GM19193 (cell line): ENCODE results near the gene NFE2L2.

ENCODE experiments used
- POLR2A ChIP-seq: IDR thresholded peaks from 4 replicates; pipeline ENCODE4 v1.6.1; 2011; ENCODE audit not compliant: insufficient read depth, insufficient read length; ENCODE audit errors: extremely low read depth

The NFE2L2 gene

DNA sequence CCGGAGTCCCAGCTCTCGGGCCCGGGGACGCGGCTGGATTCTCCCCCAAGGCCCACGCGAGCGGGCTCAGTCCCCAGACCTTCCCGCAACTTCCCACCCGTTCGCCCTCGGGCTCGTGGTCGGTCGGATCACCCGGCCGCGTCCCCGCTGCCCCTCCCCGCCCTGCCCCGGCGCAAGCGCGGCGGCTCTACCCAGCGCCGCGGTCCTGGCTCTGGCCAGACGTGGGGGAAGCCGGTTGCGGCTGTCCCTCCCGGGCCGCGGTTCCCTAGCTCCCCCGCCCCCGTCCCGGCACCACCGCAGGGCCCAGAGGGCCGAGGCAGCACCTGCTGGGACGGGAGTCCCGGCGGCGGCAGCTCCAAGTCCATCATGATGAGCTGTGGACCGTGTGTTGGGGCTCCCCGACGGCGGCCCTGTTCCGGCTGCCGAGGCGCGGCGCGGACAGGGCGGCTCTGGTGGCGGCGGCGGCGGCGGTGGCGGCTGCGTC, 276 bp downstream of the NFE2L2 start:
- peak; percentile 63 for TF ChIP-seq POLR2A

DNA sequence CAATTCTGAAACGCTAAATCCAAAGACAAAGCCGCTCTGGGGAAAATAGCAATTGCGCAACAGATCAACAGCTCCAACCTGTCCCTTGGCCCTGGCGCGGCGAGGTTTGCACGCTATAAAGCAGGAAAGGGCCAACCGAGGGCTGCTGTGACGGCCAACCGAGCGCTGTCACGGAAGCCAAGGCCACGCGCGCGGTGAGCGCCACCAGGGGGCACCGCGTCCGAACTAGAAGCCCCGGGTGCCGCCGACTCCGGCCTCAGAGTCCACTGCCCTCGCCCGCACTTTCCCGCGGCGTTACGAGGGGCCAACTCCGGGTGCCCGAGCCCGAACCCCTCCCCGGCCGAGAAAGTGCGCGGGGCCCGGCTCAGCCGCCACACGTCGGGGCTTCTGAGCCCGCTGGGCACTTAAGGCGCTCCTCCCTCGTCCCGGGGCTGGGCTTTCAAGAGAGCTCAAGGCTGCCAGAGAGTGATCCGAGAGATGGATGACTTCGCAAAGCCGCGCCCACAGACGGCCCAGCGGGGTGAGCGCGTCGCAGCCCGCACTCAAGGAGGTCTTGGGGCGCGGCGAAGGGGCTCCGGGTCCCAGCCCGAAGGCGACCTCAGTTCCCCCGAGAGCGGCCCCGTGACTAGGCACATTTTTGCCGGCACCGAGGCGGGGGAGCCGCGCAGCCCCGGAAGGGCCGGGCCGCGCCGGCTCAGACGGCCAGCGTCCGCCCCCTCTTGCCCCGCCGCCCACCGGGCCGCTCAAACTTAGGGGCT, 897 bp downstream of the NFE2L2 start:
- peak; percentile 52 for TF ChIP-seq POLR2A

DNA sequence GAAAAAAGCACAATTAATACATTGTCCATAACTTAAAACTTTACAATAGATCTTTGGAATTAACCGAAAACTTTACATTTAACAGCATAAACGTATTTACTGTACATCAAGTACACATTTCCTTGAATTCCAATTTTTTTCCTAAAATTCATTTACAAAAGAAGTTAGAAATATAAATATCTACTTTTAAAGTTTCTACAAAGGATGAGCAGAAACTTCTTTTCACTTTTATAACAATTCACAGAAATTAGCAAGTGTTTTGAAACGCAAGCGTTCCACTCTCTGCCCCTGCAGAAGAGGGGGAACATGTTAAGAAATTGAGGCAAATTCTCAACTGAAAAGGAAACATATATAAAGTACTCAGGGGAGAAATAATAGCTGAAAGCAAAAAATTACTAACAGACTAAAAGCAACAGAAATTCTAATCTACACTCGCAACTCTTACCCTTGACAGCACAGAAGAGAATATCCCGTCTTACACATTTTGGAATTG, 1.5 kb downstream of the NFE2L2 start:
- TF ChIP-seq POLR2A: no peak

DNA sequence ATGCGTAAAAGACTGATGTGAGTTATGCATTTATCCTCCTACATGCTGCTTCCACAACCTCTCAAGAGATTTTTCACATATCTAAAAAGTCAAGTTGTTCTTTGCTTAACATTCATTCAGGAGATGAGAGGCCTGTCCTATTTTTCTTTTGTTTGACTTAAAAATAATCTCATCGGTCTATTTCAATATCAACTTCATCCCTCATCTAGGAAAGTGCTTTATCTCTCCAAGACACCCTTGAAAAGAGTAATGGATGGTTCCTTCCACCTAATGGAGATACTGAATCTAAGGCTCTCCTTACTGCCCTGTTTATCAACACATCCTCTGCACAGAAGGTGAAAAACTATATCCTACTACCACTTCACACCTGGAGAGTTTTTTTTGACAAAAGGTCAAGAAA, 2.4 kb downstream of the NFE2L2 start:
- TF ChIP-seq POLR2A: no peak

DNA sequence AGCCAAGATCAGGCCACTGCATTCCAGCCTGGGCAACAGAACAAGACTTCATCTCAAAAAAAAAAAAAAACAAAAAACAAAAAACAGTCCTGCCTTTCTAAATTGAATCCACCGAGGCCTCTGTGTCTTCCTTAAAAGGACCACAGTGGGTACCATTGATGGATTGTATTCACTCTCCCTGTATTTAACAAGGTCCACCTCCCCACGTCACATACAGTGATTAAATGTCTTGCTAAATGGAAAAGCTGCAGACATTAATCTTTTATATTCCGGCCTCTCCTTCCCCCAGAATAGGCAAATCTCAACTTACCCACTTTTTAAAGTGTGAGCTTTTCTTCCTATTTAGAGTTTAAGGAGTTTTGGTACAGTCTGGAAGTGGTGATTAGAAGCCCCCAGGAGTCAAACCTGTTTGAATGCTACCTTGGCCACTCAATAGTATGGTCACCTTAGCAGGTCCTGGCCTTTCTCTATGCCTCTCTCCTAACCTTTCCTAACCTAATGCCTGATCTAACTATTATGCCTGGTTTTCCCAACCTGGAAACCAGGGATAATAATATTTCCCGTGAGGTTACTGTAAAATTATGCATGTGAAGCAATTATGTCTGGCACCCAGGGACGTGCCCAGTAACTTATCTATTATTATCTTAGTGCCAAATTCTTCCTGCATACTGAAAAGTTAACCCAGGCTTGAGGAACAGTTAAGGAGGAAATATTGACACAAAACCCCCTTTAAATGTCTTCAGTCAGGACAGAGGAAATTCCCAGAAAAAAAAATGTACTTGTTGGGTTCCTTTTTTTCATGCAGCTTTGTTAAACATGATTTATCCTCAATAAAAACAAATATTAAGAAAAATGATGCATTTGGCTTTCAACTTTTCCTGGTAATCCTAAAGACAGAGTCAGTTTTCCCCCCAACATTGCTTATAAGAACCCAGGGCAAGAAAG, 3.1 kb downstream of the NFE2L2 start:
- no peak for TF ChIP-seq POLR2A

DNA sequence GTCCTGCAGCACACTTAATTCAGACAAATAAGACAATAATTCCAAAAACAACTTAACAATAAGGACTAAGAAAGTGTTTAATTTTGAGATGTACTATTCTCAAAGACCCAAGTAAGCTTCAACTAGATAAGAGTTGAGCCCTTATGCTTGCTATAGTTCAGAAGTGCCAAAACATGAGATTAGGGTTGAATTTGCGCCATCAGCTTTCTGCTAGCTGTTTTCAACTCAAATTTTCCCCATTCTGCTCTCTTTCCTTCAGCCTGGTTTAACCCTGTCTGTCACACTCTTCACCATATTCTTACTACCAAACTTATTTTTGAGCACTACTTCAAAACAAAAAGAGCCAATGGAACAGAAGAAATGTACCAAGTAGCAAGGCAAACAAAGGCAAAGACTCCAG, 4.1 kb downstream of the NFE2L2 start:
- no peak for TF ChIP-seq POLR2A

DNA sequence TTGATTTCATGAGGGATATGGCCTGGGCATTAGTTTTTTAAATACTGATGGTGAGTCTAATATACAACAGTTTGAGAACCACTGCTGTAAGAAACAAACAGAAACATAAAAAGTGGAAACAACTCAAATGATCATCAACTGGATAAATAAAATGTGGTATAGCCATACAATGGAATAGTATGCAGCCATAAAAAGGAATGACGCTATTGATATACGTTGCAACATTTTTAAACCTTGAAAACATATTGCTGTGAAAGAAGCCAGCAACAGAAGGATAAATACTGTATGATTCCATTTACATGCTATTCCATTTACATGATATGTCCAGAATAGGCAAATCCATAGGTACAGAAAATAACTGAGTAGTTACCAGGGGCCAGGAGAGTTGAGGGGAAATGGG, 6.5 kb downstream of the NFE2L2 start:
- TF ChIP-seq POLR2A: no peak

DNA sequence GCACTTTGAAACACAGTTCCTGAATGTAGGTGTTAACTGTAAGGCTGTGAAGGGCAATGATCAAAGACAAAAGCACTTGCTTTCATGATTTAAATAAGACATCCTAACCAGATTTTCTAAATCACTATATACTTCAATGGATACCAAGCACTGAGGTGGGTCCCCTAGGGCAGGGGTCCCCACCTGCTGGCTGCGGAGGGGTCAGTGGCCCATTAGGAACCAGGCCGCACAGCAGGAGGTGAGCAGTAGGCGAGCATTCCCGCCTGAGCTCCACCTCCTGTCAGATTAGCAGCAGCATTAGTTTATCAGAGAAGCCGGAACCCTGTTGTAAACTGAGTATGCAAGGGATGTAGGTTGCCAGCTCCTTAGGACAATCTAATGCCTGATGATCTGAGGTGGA, 7.1 kb downstream of the NFE2L2 start:
- TF ChIP-seq POLR2A: no peak

DNA sequence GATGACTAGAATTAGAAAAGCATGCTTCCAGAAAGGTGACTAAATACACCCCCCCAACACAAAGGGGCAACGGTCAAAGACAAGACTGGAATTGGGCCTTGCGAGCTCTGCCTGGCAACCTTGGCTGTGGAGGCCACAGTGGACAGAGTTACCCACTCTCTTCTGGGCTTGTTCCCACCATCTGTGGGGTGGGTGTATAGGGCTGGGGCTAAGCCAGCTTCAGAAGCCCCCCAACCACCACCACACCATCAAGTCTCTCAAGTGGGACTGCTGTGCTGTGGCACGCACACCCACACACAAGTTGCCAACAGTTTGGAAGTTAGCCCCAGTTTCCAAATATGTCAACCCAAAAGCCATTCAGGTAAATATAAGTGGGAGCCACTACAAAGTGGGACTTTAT, 7.8 kb downstream of the NFE2L2 start:
- no peak for TF ChIP-seq POLR2A

DNA sequence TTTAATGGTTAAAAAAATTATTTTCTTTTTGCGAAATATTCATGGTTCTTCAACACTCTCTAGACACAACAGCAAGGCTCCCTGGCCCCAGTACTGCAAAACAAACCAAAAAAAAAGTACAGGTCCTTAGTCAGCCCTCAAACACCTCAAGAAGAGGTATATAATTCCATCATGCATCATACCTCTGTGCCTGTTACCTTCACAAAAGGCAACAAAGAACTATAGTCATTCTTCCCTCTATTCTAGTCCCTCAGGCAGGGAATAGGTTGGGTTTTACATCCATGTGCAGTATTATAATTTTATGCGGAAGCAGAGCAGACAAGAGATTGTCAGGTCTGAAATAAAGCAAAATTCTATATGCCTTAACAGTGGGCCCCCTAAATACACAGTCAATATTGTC, 8.5 kb downstream of the NFE2L2 start:
- TF ChIP-seq POLR2A: no peak

DNA sequence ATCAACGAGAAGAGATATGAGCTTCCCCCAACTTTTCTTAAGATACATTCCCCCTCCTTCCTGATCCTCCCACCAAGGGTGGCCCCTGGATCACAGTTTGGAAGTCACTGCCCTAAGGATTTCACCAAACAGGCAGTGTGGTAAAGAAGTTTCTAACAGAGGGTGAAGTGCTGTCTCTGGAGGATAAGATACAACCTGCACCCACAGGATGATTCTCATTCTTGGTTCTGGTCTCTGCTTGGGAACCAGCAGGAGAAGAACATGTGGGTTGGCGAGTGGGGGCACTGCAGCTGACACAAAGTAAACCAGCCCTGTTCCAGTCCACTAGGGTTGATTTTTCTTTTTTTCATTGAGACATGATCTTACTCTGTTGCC, 9.3 kb downstream of the NFE2L2 start:
- TF ChIP-seq POLR2A: no peak

DNA sequence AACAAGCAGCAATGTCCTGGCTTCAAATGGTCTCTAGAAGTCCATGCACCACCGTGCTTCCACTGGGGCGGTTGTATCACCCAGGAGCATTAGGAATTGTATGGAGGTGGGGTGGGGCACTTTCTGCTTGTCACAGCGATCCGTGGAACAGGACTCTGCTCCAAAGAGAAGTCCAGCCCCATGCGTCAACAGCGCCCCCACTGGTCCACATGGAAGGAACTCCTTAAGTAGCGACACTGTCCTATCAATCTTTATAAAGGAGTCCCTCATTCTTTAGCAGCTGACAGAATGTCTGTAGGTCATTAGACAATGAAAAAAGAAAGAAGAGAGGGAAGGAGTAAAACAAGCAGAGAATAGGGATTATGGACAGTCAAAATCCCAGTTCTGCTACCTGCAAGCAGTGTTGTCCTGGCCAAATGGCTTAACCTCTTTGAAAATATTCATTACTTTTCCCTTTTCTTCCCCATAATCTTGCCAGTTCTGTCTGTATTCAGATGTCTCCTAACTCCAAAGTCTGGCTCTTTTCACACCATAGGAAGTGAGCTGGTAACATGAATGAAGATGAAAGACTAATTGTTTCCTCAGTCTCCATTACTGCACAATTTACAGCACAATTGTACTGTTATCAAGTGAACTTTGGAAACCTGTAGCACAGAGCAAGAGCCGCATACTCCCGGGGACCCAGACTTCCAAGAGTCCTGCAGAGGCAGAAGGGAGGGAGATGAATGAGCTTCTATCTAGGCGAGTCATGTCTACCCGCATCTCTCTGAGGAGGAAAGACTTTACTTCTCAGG, 9.9 kb downstream of the NFE2L2 start:
- TF ChIP-seq POLR2A: no peak

DNA sequence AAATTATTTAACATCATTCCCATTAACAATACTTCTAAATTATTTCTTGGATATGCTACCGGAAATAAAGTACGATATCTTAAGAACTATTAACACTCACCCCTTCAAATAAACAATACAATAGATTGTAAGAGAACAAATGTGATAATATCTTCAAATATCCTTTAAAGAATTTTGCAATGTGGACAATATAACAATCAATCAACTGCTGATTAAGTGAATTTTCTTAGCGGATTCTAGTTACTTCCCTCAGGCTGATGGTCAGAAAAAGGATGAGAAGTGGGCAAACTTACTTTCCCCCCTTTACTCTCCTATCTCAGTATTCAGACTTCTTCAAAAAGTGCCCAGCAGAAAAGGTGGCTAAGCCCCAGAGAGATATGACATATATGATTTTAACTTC, 10.8 kb downstream of the NFE2L2 start:
- no peak for TF ChIP-seq POLR2A

DNA sequence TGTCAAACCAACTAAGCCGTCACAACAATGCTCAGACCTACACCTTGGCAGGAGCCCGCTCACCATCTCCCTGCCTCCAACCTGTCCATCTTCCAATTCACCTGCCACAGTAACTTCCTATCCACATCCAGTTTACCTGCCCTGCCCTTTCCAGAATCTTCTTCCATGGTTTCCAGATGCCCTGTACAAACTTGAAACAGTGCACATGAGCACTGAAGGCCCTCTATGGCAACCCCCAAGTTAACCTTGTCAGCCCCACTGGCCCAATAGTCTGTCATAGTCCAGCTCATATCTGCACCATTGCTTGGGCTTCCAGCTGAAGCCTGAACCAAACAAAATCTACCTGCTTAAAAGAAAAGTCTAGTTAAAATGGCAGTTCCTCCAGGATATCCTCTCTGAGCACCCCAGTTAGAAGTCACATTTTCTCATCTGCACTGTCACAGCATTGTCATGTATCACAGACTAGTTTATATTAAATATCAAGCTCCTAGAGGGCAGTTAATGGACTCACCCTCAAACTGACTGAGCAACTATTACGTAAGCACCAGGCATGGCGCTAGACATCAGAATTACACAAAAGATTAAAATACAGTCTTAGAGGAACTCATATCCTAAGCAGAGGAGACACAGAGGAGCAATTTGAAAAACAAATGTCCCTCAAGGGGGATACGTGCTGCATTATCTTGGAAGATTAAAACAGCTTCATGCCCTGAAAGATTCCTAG, 11.6 kb downstream of the NFE2L2 start:
- no peak for TF ChIP-seq POLR2A

DNA sequence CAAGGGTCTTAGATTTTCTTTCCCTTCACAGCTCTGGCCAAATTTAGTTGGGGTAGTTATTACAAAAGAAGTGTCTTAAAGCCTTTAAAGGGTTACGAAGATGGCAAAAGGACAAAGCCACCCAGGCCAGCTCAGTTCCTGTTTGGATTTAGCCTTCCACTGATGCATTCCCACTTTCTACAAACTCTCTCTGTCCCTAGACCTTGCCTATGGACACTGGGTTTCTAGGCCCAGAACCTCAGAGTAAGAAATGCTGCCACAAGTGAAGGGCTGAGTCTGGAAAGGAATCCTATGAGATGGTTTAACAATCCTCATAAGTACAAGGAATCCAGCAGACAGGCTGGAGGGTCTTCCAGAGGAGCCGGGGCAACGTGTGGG, 13.4 kb downstream of the NFE2L2 start:
- no peak for TF ChIP-seq POLR2A

DNA sequence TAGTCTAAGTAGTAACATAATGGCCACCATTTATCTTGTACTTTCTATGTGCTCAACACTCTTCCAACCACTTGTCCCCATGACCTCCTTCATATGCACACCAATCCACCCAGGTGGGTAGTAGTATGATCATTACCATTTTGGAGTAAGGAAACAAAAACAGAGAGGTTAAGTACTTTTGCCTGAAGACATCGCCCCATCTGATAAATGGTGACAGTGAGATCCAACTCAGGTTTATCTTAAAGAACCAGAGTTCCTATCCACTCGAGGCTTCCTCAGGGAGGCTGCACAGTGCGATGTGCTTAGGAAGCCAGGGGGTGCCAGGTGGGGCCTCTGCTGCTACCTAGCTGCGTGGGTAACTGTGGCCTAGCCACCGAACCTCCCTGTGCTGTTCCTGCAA, 14.1 kb downstream of the NFE2L2 start:
- no peak for TF ChIP-seq POLR2A
